ENCODE measurements around the gene VKORC1L1.
"Not testable (repeated sequence)": the region's sequence is repeated elsewhere in the genome, so short reads cannot be mapped to it uniquely, and the experiment has no call there.

Gene VKORC1L1

GRCh38 chr7:65945787-65946186 is 72.9 kb downstream of the VKORC1L1 start:
- DNase-seq = not testable (repeated sequence)

- DNase-seq = no peak
Observed at GRCh38 chr7:65946904-65947303, 74.0 kb downstream of the VKORC1L1 start.

GRCh38 chr7:65951837-65952578 is 79.1 kb downstream of the VKORC1L1 start:
- no peak for DNase-seq

GRCh38 chr7:65953001-65953720 is 80.3 kb downstream of the VKORC1L1 start:
- DNase-seq = no peak

GRCh38 chr7:65953890-65954450 is 81.1 kb downstream of the VKORC1L1 start:
- DNase-seq = no peak

- DNase-seq = no peak
Observed at GRCh38 chr7:65955718-65956117, 82.8 kb downstream of the VKORC1L1 start.

GRCh38 chr7:65960351-65961074 is 87.6 kb downstream of the VKORC1L1 start:
- no peak for DNase-seq

GRCh38 chr7:65962033-65962432 is 89.2 kb downstream of the VKORC1L1 start:
- no peak for DNase-seq

- not testable (repeated sequence) for DNase-seq
Observed at GRCh38 chr7:65964671-65965070, 91.8 kb downstream of the VKORC1L1 start.

GRCh38 chr7:65966146-65966545 is 93.3 kb downstream of the VKORC1L1 start:
- DNase-seq = no peak

GRCh38 chr7:65967361-65968155 is 94.7 kb downstream of the VKORC1L1 start:
- DNase-seq = no peak

- DNase-seq = no peak
Observed at GRCh38 chr7:65968256-65969185, 95.6 kb downstream of the VKORC1L1 start.

GRCh38 chr7:65971021-65971420 is 98.1 kb downstream of the VKORC1L1 start:
- DNase-seq = no peak

- DNase-seq = no peak
Observed at GRCh38 chr7:65972976-65973375, 100.1 kb downstream of the VKORC1L1 start.

- DNase-seq = no peak
Observed at GRCh38 chr7:65974191-65974801, 101.4 kb downstream of the VKORC1L1 start.

GRCh38 chr7:65974876-65975275 is 102.0 kb downstream of the VKORC1L1 start:
- no peak for DNase-seq

GRCh38 chr7:65975814-65976445 is 103.1 kb downstream of the VKORC1L1 start:
- no peak for DNase-seq

GRCh38 chr7:65976659-65977196 is 103.9 kb downstream of the VKORC1L1 start:
- no peak for DNase-seq

GRCh38 chr7:65978891-65979582 is 106.2 kb downstream of the VKORC1L1 start:
- DNase-seq = no peak

All from CD4-positive, alpha-beta T cell treated with Interleukin-17A for 1 hour (primary cell).